Fibroblast of lung (primary cell): ENCODE measurements around the gene CTNNA2. TPM values are rescaled to one million over a fixed set of nuclear protein-coding genes. Genes with fewer than 3 reads are reported as not detected.

Experiments
- DNase-seq, 2 donors: peaks; one replicate each; pipeline versions ENCODE4 v3.0.0 to v3.0.0-alpha.2; 2010; ENCODE audit warnings: low read depth in 2 of 2
- H2AFZ ChIP-seq: 2 replicates; pipeline ENCODE4 v1.5.1; 2012; ENCODE audit warnings: low read length, control low read depth, inconsistent platforms
- H3K27ac ChIP-seq: 2 replicates; pipeline ENCODE4 v1.5.1; 2011; ENCODE audit warnings: low read length, control low read depth; ENCODE audit not compliant: insufficient read depth
- H3K27me3 ChIP-seq: 2 replicates; pipeline ENCODE4 v1.5.1; 2011; ENCODE audit warnings: mild to moderate bottlenecking, low read length; ENCODE audit not compliant: control insufficient read depth, insufficient read depth
- H3K36me3 ChIP-seq: 2 replicates; pipeline ENCODE4 v1.5.1; 2011; ENCODE audit warnings: low read length; ENCODE audit not compliant: control insufficient read depth, insufficient read depth
- H3K4me1 ChIP-seq: 2 replicates; pipeline ENCODE4 v1.5.1; 2011; ENCODE audit warnings: low read length; ENCODE audit not compliant: control insufficient read depth, insufficient read depth; ENCODE audit errors: extremely low read depth
- H3K4me2 ChIP-seq: 2 replicates; pipeline ENCODE4 v1.5.1; 2011; ENCODE audit warnings: low read length, control low read depth; ENCODE audit not compliant: insufficient read depth; ENCODE audit errors: extremely low read depth
- H3K4me3 ChIP-seq, 4 experiments: fragments of 200-600 bp in 1 of 4; sonication (generic) in 1 of 4; replicated peaks in 1 of 4; 2 replicates each; pipeline ENCODE4 v1.5.1; 2011 to 2016; ENCODE audit warnings: low read length in 4 of 4, low read depth in 3 of 4, mild to moderate bottlenecking in 3 of 4, control low read depth in 2 of 4, inconsistent platforms in 1 of 4, mixed read lengths in 1 of 4; ENCODE audit not compliant: insufficient read depth in 1 of 4; ENCODE audit errors: control extremely low read depth in 1 of 4
- H3K79me2 ChIP-seq: 2 replicates; pipeline ENCODE4 v1.5.1; 2012; ENCODE audit warnings: mild to moderate bottlenecking, low read length, inconsistent platforms; ENCODE audit not compliant: control insufficient read depth, insufficient read depth
- H3K9ac ChIP-seq: 2 replicates; pipeline ENCODE4 v1.5.1; 2011; ENCODE audit warnings: mild to moderate bottlenecking, low read length, control low read depth; ENCODE audit not compliant: insufficient read depth
- H3K9me3 ChIP-seq: 2 replicates; pipeline ENCODE4 v1.5.1; 2012; ENCODE audit warnings: low read depth, low read length; ENCODE audit not compliant: control insufficient read depth, insufficient read depth
- H4K20me1 ChIP-seq: 2 replicates; pipeline ENCODE4 v1.5.1; 2011; ENCODE audit warnings: low read length; ENCODE audit not compliant: control insufficient read depth, insufficient read depth; ENCODE audit errors: extremely low read depth
- CTCF ChIP-seq, 2 donors: IDR thresholded peaks in 1 of 2; conservative IDR thresholded peaks in 1 of 2; 1 replicate in 1 of 2; 2 replicates in 1 of 2; pipeline ENCODE4 v1.5.1; 2011 to 2012; ENCODE audit warnings: low read length in 2 of 2, control low read depth in 1 of 2, inconsistent platforms in 1 of 2, low read depth in 1 of 2, mild to moderate bottlenecking in 1 of 2
- EZH2 ChIP-seq: IDR thresholded peaks from 2 replicates; pipeline ENCODE4 v1.5.1; 2012; ENCODE audit warnings: low read length, control low read depth, mild to moderate bottlenecking; ENCODE audit errors: missing control alignments
- polyA plus RNA-seq, 2 donors: library from polyadenylated mRNA; depleted of rRNA in 1 of 2; stranded (reverse) in 1 of 2; unstranded in 1 of 2; fragments of >200 nt; gene quantifications; 2 replicates each; pipeline ENCODE4 v1.2.1, GENCODE V29; 2011 to 2012; ENCODE audit warnings: missing spikeins in 1 of 2
- total RNA-seq: library from RNA; depleted of rRNA; stranded (reverse); fragments of >200 nt; gene quantifications from 2 replicates; pipeline ENCODE4 v1.2.1, GENCODE V29; 2014

CTNNA2 gene
- total and polyA plus RNA-seq, 2 donors (not counting 1 experiment from before 2014, with no cell fraction given), result not detected

GRCh38 chr2:80322311-80322920, 809.6 kb downstream of the CTNNA2 start:
- Histone ChIP-seq H3K27me3 (no peaks in the 10 kb centered on the region), H3K36me3 (no peaks in the 10 kb centered on the region), H3K4me2 (no peak overlapping the region), H3K4me1 (no peaks in the 10 kb centered on the region), H3K9me3 (no peaks in the 10 kb centered on the region), H3K9ac (no peak overlapping the region), H3K4me3 (no peak overlapping the region), H3K79me2 (no peaks in the 10 kb centered on the region), H2AFZ (no peak overlapping the region), H3K27ac (no peak overlapping the region), H4K20me1 (no peaks in the 10 kb centered on the region)
- DNase-seq, result no peak
- peak; percentile 36 for TF ChIP-seq EZH2
- no peak for TF ChIP-seq CTCF (conservative IDR thresholded peaks at IDR 0.05 in 1 of 2, IDR thresholded peaks at IDR 0.05 in 1 of 2; ENCODE audit: low read depth in 1 of 2, low read length in 2 of 2)

- Histone ChIP-seq H3K79me2 (no peaks in the 10 kb centered on the region), H3K4me3 (no peak overlapping the region), H3K9ac (no peak overlapping the region), H3K4me1 (no peaks in the 10 kb centered on the region), H3K9me3 (no peaks in the 10 kb centered on the region), H2AFZ (no peak overlapping the region), H3K27ac (no peak overlapping the region), H4K20me1 (no peaks in the 10 kb centered on the region), H3K27me3 (no peaks in the 10 kb centered on the region), H3K36me3 (no peaks in the 10 kb centered on the region), H3K4me2 (no peak overlapping the region)
- TF ChIP-seq CTCF (conservative IDR thresholded peaks at IDR 0.05 in 1 of 2, IDR thresholded peaks at IDR 0.05 in 1 of 2; ENCODE audit: low read depth in 1 of 2, low read length in 2 of 2) (no peak), EZH2 (peak; percentile 26)
- no peak for DNase-seq
Measured at GRCh38 chr2:80322958-80323357, 810.1 kb downstream of the CTNNA2 start.

- no peaks in the 10 kb centered on the region for H3K36me3 ChIP-seq
- no peaks in the 10 kb centered on the region for H3K27me3 ChIP-seq
- H2AFZ ChIP-seq, result no peak overlapping the region
- no peaks in the 10 kb centered on the region for H3K79me2 ChIP-seq
- peak in 1 of 2 donors; percentile 7 for DNase-seq
- no peak overlapping the region for H3K4me2 ChIP-seq
- no peaks in the 10 kb centered on the region for H3K9me3 ChIP-seq
- H3K27ac ChIP-seq, result no peak overlapping the region
- no peak overlapping the region for H3K9ac ChIP-seq
- H3K4me3 ChIP-seq, result no peak overlapping the region
- H4K20me1 ChIP-seq, result no peaks in the 10 kb centered on the region
- no peaks in the 10 kb centered on the region for H3K4me1 ChIP-seq
- TF ChIP-seq EZH2, result no peak
- TF ChIP-seq CTCF (conservative IDR thresholded peaks at IDR 0.05 in 1 of 2, IDR thresholded peaks at IDR 0.05 in 1 of 2; ENCODE audit: low read depth in 1 of 2, low read length in 2 of 2), result no peak
Measured at GRCh38 chr2:80323610-80324009, 810.8 kb downstream of the CTNNA2 start.
